T-helper 22 cell (primary cell): ENCODE results near the gene SVEP1.
"Not testable (repeated sequence)": the region's sequence is repeated elsewhere in the genome, so short reads cannot be mapped to it uniquely, and the experiment has no call there.

Experiments
- DNase-seq: peaks from one replicate; pipeline ENCODE4 v3.0.0-alpha.2; 2020; ENCODE audit warnings: low read depth

SVEP1 gene

DNA sequence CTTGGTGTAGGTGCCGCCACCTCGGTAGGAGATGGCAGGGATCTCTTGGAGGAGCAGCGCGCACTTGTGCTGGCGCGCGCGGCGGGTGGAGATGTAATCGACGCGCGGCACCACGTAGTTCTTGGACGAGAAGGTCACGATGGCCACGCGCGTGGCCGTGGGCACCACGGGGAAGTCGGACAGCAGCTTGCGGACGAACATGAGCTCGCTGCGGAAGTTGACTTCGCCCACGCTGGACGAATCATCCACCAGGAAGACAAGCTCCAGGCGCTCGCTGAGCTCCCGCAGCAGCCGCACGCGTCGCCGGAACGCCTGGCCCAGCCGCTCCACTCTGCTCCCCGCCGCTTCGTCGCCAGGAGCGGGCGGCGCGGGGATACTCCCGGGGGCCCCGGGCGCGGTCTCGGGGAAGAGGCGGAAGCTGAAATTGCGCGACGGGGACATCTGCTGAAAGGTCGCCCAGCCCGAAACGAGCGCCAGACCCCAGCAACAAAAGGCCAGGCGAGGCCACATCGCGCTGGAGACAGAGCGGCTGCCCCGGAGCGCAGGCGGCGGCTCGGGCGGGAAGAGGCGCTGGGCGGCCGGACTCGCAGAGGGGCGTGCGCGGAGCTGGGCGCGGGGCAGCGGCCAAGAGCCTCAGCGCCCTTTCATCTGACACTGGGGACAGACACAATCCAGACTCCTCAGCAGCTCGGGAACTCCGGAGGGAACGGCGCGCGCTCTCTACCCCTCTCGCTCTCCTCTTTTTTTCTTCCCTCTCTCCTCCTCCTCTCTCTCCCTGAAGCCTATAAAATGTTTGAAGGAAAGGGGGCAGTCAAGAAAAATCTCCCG lies at the start of gene SVEP1:
TSS of gene SVEP1 (minus strand) at position 708 of the 828 bp plus-strand sequence. CDS start at position 510, 198 bp downstream.
- DNase-seq: no peak

DNA sequence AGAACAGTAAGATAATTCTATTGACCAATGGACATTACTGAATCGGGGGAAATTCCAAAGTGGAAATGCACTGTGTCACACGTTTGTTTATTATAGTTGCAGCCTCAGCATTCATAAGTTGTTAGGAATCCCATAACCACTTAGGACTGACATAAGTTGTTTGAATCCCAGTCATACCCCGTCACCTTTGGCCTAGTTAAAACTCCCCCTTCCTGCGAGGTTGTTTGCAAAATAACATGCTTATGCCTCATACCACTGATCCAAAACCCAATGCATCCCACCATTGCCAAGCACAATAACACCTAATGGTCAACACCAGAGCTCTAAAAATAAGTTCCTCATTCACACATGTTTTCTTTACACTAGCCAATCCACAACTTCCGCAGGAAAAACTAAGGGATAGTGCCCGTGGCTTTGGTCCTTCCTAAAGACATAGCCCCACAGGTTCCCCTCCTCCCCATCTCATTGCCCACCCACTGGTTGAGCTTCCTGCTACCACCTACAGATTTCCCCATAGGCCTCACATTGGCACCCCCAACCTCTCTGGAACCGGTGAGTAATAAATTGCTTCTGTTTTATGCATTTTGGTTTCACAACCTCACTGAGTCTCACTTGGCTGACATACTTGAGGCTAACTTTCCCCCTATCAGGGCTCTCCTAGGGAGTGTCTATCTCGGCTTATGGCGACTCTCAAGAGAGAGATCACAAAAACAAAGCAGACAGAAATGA lies 46.7 kb upstream of the SVEP1 start:
- no peak for DNase-seq

DNA sequence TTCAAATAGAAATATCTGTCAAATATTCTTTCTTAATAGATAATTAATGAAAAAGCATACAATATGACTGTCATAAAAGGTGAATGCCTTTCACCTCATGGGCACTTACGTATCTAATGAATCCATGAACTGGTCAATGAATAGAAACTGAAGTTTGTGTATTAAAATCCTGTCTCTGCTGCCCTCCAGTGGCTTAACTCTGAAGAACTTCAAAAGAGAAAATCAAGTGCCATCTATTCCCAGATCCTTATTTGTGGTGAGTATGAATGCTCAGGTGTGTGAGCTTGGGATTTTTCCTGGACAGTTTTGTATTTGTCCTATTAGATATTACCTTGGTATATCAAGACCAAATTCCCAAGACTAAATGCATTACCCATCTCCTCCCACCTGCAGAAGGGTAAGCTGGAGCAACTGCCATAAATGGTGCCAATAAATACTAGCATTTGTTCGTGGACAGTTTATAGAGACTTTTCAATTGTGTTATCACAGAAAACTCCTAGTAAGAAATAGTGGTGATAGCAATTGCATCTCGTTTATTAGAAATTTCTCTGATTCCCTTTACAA lies 44.0 kb upstream of the SVEP1 start:
- no peak for DNase-seq

DNA sequence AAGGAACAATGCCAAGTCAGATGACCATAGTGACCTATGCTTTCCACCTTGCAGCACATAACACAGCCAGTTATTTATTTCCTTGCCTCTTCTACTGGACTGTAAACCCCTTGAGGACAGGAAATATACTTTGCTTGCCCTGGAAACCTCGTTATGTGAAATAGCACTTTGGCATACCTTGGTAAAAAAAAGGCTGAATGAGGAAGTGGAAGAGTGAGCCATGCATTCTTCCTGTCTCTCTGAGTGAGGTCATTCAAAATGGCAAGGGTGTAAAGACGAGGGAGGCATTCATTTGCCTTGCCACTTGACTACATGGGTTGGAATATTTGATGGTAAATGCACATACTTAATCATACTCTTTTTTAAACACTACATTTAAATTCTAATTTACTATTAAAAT lies 42.8 kb upstream of the SVEP1 start:
- DNase-seq: no peak

DNA sequence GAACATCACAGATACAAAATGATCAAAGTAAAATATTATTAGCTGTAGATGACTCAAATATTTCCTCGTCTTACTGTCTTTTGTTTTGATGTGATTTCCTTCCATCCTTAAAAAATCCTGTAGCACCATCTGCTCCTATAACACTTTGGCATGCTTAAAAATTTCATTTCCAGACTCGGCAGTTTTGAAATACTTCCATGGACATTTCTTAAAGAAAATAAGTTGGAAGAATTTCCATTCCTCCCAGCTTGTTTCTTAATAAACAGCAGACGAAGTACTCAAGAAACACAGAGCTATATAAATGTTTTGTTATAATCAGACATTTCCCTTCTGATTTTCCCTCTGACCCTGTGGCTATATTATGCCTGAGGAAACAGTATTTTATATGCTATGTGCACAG lies 41.2 kb upstream of the SVEP1 start:
- no peak for DNase-seq

DNA sequence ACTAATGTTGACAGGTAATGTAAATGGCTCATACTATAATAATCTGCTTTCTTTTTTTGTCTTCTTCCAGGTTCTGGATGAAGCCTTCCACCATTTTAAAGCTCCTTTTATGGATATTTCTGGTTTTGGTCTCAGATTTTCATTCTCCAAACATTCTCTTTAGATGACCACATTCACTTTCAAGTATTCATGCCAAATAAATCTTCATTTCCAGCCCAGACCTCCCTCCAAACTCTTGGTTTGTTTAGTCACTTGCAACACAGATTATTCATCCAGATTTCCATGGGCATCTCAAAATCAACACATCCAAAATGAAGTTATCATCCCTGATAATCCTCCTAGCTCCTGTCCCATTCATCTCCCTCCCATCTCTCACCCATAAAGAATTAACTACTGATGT lies 40.3 kb upstream of the SVEP1 start:
- no peak for DNase-seq

DNA sequence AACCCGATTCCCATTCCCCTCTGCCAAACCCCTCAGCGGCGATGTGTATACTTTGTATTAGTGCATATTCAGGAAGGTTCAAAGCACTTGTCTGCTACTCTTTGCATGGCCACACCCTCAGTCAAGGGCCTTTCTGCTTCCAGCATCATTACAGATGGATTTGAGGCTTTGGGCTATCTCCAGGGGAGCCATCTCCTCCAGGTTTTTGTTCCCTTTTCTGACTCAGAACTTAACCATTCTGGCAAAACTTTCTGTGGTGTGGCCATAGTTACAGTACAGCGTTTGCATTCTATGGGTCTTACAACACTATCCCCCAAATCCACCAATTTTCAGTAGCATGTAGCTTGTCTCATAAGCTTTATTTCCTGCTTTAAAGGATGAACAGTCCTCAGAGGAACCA lies 36.0 kb upstream of the SVEP1 start:
- DNase-seq: no peak

DNA sequence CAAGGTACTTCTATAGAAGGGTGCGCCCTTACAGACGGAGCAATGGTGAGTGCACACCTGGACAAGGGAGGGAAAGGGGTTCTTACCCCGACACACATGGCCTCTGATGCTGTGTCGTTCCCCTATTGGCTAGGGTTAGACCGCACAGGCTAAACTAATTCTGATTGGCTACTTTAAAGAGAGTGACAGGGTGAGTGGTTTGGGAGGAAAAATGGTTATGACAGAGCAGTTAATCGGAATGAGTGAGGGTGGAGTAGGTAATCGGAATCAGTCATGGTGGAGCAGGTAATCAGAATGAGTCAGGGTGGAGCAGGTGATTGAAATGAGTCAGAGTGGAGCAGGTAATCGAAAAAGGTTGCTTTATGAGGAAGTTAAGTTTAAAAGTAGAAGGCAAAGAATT lies 35.0 kb upstream of the SVEP1 start:
- not testable (repeated sequence) for DNase-seq

DNA sequence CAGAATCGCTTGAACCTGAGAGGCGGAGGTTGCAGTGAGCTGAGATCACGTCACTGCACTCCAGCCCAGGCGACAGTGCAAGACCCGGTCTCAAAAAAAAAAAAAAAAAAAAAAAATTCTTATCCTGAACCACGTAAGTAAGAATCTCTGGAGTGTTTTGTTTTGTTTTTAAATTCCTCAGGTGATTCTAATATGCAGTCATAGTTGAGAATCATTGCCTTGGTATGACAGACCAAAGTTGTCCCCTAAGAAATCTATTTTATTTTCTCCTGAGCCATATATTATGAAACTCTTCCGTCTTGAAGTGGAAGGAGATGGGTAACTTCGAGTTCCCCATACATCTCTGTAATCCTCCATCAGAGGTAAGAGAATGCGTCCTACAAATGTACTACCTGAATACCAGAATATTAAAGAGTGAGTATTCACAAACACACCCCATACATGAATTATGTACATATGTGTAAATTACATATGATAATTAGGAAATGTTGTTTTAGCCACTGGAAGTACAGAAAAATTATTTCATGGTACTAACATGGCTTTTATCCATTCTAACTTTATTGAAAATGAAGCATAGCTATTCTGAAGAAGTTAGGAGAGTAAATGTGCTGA lies 26.7 kb upstream of the SVEP1 start:
- no peak for DNase-seq

DNA sequence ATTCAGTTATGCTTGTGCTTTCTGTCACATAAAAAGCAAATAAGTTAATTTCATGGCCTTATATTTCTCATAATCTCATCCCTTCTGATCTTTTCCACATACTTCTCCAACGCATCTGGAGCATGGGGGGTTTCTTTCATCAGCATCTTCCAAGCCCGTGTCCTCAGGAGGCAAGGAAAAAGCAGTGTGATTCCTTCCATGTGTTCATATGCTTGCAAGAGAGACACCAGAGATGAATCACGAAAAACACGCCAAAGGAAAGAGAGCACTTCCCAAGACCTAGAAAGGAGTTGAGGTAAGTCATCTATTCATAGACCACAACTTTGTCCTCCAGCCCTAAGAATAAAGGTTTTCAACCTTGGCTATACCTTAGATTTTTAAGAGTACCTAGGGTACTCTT lies 26.0 kb upstream of the SVEP1 start:
- DNase-seq: no peak

DNA sequence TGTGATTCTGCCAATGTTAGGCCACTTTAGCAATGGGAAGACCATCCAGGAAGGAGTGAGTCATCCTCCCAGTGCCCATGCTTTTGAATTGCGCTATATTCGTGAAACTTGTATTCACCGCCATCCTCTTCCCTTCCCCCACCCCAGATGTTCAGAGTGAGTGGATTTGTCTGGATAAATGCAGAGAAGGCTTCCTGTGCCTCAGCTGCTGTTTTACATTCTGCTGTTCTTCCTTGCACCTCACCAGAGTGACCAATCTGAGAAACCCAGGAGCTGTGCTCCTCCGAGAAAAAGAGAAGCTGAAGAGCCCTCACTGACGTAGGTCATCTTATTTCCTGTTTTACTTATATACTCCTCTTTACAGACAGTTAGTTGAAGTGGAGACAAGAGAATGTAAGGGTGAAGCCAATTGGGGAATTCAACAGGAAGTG lies 24.6 kb upstream of the SVEP1 start:
- no peak for DNase-seq

DNA sequence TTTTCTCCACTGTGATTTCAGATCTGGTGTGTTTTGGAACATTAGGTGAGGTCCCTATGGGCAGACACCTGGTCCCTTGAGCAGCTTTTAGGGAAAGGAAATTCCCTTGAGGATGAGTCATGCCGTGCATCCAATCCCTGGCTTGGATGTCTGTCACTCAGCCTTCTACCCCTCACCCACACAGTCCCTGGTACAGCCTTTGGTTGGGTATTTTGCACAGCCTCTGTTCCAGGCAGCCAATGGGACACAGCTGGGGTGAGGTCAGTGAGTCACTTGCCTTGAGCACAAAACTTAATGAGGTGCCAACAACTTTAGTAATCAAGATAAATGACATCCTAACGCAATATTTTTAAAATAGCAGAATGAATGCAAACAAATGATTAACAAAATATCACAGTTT lies 22.7 kb upstream of the SVEP1 start:
- no peak for DNase-seq

DNA sequence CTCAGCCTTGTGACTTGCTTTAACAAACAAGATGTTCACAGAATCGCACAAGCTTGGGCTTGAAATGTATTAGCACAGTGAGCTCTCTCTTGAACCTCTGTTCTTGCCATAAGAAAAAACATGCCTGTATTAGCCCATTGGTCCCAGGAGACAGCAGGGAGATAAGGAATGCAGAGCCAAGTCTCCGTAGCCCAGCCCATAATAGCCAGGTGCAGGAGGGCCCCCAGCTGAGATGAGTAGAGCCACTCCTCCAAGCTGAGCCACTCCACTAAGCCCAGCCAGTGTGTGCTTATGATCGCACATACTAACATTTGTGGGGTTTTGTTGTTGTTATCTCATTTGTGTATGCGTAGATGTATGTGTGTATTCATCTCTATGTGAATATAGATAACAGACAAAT lies 21.6 kb upstream of the SVEP1 start:
- no peak for DNase-seq

DNA sequence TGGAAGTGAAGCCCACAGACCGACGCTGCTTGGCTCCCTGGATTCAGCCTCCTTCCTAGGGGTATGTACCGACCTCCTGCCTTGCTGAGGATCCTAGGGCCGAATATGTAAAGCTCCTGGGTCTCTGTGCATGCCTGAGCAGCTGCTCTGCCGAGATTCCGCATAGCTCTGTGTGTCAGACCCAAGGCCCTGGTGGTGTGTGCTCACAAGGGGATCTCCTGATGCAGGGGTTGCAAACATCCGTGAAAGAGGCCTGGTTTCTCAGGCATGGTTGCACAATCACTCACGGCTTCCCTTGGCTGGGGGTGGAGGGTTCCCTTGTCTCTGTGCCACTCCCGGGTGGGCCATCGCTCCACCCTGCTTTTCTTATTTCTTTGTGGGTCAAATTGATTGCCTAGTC lies 19.9 kb upstream of the SVEP1 start:
- DNase-seq: no peak

DNA sequence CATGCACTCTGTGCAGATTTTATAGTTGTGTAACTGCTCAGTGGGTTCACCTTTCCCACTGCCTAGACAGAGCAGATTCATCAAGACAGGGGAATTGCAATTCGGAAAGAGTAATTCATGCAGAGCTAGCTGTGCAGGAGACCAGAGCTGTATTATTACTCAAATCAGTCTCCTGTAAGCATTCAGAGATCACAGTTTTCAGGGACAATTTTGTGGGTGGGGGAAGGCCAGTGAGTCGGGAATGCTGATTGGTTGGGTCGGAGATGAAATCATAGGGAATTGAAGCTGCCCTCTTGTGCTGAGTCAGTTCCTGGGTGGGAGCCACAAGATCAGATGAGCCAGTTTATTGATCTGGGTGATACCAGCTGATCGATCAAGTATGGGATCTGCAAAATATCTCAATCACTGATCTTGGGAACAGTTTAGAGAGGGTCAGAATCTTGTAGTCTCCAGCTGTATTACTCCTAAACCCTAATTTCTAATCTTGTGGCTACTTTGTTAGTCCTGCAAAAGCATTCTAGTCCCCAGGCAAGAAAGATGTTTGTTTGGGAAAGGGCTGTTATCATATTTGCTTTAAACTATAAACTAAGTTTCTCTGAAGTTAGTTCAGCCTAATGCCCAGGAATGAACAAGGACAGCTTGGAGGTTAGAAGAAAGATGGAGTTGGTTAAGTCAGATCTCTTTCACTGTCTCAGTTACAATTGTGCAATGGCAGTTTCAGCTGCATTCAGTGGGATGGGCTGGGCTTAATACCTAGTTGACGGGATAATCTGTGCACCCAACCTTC lies 12.7 kb upstream of the SVEP1 start:
- no peak for DNase-seq

DNA sequence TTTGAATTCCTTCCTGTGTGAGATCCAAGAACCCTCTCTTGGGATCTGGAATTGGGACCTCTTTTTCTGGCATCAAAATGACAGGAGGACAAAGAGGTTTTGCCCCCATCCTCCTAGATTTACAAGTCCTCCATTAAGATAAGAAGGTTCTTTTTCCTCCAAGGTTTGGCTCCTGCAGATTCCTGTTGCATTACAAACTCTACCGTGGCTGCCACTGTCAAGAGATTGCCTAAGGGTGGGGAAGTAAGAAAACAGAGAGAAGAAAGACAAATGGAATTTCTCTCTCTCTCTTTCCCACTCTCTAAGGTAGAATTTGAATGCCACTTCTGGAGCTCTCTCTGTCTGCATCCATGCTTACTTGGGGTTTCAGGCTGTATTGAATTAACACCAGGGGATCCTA lies 12.0 kb upstream of the SVEP1 start:
- no peak for DNase-seq

DNA sequence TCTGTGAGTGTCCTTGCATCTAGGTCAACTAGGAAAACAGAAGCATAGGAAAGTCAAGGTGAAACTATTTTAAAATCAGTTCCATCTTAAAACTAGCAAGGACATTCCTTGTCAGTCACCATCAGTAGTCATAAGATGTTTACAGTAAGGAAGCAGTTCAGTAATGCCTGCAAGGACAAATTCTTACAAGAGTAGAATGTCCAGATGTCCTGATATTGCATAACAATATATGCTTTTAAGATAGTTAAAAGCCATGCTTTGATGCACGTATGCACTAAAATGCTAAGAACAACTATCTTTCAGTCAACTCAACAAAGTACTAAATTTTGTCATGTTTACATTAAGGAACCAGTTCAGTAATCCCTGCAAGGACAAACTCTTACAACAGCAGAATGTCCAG lies 11.3 kb upstream of the SVEP1 start:
- DNase-seq: no peak

DNA sequence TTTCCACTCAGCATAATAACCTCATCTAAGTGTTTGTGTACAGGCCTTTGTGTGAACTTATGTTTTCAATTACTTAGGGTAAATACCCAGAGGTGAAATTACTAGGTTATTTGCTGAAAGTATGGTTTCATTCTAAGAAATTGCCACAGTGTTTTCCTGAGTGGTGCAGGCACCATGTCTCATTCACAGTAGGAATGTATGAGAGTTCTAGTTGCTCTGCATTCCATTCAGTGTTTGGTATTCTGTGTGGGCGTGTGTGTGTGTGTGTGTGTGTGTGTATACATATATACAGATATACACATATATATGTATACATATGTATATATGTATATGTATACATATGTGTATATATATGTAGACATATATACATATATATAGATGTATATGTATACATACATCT lies 8.8 kb upstream of the SVEP1 start:
- no peak for DNase-seq

DNA sequence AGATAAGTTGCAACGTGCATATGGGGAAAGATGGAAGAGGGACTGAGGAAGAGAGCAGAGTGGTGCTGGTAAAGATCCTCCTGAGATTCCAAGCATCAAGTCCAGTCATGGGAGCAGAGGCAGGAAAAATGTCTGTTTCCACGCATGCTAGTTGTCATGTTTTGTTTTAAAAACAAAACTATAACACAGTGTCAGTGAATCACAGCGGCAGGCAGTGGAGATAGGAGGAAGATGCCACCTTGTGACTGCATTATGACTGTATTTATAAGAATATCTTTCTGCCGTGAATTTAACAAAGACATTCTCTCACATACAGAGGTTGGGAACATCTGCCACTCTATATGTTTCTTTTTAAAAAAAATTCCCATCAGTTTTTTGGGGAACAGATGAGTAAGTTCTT lies 3.7 kb upstream of the SVEP1 start:
- DNase-seq: no peak

DNA sequence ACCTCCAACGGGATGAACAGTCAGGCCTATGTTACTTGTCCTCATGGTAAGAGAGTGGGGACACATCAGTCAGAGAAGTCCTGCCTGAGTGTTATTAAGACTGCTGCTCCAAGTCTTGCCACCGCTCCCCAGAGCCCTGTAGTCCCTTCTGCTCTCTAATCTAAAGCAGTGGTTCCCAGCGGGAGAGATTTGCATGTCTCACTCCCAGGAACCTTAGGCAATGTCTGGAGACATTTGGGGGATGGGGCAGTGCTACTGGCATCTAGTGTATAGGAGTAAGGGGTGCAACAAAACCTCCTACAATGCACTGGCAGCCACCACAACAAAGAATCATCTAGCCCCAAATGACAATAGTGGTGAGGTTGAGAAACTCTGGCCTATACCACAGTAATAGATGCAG lies 2.6 kb upstream of the SVEP1 start:
- no peak for DNase-seq

DNA sequence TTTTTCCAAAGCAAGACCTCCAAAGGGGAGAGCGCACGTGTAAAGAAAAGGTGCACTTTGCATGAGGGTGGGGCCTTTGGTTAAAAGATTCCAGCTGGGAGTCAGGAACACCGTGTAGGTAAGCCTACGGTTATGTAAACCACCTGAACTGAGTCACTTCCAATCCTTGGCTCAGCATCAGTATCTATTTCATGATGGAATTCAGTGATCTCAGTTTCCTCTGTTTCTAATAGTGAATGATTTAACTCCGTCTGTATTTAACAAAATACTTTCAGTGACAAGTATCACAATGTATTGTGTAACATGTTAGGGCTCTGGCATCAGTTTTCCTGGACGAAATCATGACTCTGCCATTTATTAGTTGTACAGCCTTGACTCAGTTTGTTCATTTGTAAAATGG lies 1.3 kb upstream of the SVEP1 start:
- no peak for DNase-seq

DNA sequence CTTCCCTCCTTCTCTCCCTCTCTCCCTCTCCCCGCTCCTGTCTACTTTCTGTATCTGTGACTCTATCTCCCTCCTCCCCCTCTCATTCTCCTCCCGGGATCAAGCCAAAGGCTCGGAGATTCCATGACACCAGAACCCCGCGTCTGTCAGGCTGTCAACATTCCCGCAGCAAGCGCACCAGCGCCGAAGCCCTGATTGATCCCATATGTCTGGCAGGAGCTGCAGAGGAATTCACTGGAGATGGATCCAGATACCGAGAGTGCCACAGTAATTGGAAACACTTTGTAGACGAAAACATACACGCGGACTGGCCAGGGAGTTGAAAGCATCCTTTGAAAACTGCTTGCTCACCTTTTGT lies 300 bp upstream of the SVEP1 start:
- DNase-seq: no peak
